ENCODE measurements around the gene GPR18.

The GPR18 gene

DNA sequence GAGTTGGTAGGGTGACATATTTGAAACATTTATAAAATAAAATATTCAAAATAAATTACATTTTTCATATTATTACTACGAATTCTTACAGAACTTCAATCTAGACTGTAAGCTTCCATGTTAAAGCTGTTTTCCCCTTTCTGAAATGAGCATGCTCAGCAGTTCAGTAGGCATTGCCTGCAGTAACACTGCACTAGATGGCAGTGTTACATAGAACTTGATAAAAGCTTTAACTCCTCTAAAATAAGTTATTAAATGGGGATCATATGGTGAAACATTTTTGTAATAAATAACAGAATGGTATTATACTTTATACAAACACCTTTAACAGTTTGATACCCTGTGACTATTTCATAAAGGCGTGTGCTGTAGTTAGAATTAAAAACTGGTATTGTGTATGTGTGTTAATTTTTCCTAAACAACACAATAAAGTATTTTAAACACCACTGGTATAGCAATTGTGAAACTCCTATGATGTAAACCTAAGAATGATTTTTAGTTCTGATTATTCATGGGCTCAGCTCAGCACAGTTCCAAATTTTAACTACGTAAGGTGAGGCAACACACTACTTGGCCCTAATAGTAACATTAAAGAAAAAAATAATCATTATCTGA lies 11.6 kb upstream of the GPR18 start:
- no peak overlapping the region for H3K4me3 ChIP-seq (ENCODE audit: low read depth, low read length)
- no peak for DNase-seq (ENCODE audit: low read depth, low spot score)
- ChIA-PET CTCF (interaction anchor here (0.6 to 24.4 kb wide), 68 partner anchors 10 to 329 kb away, joined by 3 to 1002 read pairs (median 6); partner anchors contain the start of genes GPR18, TM9SF2 and UBAC2), POLR2A (interaction anchor here (1.0 kb wide), 1 partner anchor 69 kb away, joined by 3 read pairs; the partner anchor contains the start of gene UBAC2)
- TF ChIP-seq, protein P1, sequence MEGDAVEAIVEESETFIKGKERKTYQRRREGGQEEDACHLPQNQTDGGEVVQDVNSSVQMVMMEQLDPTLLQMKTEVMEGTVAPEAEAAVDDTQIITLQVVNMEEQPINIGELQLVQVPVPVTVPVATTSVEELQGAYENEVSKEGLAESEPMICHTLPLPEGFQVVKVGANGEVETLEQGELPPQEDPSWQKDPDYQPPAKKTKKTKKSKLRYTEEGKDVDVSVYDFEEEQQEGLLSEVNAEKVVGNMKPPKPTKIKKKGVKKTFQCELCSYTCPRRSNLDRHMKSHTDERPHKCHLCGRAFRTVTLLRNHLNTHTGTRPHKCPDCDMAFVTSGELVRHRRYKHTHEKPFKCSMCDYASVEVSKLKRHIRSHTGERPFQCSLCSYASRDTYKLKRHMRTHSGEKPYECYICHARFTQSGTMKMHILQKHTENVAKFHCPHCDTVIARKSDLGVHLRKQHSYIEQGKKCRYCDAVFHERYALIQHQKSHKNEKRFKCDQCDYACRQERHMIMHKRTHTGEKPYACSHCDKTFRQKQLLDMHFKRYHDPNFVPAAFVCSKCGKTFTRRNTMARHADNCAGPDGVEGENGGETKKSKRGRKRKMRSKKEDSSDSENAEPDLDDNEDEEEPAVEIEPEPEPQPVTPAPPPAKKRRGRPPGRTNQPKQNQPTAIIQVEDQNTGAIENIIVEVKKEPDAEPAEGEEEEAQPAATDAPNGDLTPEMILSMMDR (IDR thresholded peaks at IDR 0.05; ENCODE audit: insufficient read depth, low read length, missing control alignments): peak; percentile 69

DNA sequence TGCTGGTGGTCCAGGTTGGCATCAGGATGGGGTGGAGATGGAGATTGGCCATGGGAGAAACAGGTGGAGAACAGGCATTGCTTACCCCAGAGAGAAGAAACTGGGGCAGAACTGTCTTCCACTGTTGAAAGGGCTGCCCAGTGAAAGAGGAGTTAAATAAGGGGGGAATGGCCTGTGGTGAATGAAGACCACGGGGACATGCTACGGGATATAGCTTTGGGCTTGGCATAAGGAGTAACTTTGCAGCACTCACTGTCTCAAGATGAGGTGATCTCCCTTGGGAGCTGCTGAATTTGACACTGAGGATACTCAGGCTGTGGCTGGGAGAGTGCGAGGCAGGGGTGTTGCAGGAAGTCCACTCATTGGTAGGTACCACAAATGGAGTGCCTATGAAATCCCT lies 10.6 kb upstream of the GPR18 start:
- H3K4me3 ChIP-seq (ENCODE audit: low read depth, low read length): no peak overlapping the region
- TF ChIP-seq, protein P1 (IDR thresholded peaks at IDR 0.05; ENCODE audit: insufficient read depth, low read length, missing control alignments): no peak
- CTCF ChIA-PET: interaction anchor here (0.6 to 24.4 kb wide), 43 partner anchors 9 to 277 kb away, joined by 3 to 1002 read pairs (median 6); partner anchors contain the start of genes GPR18, TM9SF2 and UBAC2
- DNase-seq (ENCODE audit: low read depth, low spot score): no peak
- POLR2A ChIA-PET: no interaction called here

DNA sequence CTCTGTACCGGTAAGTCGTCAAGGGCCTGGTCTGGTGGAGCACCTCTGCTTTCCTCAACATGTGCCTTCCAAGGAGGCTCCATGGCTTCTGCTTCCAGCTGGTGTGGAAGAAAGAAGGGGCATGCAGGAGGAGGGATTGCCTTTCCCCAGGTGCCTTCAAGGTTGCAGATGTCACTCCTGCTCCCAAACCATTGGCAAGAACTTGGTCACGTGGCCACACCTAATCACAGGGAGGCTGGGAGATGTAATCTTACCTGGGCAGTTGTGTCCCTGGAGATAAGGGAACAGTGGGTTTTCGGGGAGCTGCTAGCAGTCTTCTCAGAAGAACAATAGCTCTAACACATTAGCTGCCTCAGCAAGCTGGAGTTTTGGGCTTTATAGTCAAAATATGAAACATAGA lies 9.7 kb upstream of the GPR18 start:
- no peak overlapping the region for H3K4me3 ChIP-seq (ENCODE audit: low read depth, low read length)
- no peak for DNase-seq (ENCODE audit: low read depth, low spot score)
- ChIA-PET CTCF (interaction anchor here (0.6 to 24.4 kb wide), 22 partner anchors 7 to 278 kb away, joined by 3 to 1002 read pairs (median 4); partner anchors contain the start of genes GPR18 and UBAC2), POLR2A (no interaction called here)
- TF ChIP-seq, protein P1 (IDR thresholded peaks at IDR 0.05; ENCODE audit: insufficient read depth, low read length, missing control alignments): no peak

DNA sequence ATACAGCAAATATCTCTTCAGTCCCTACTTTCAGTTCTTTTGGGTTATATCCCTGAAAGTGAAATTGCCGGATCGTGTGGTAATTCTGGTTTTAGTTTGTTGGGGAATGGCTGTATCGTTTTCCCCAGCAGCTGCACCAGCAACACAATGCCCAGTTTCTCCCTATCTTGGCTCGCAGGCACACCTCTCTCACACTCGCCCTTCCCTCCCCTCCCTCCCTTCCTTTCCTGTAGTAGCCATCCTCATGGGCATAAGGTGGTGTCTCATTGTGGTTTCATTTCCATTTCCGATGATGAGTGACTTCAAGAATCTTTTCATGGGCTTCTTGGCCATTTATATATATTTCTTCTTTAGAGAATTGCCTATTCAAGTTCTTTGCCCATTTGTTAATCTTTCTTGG lies 8.6 kb upstream of the GPR18 start:
- ChIA-PET CTCF (interaction anchor here (0.8 to 24.4 kb wide), 21 partner anchors 8 to 239 kb away, joined by 3 to 1002 read pairs (median 4); partner anchors contain the start of genes GPR18 and UBAC2), POLR2A (no interaction called here)
- DNase-seq (ENCODE audit: low read depth, low spot score): no peak
- no peak overlapping the region for H3K4me3 ChIP-seq (ENCODE audit: low read depth, low read length)
- TF ChIP-seq, protein P1 (IDR thresholded peaks at IDR 0.05; ENCODE audit: insufficient read depth, low read length, missing control alignments): no peak

DNA sequence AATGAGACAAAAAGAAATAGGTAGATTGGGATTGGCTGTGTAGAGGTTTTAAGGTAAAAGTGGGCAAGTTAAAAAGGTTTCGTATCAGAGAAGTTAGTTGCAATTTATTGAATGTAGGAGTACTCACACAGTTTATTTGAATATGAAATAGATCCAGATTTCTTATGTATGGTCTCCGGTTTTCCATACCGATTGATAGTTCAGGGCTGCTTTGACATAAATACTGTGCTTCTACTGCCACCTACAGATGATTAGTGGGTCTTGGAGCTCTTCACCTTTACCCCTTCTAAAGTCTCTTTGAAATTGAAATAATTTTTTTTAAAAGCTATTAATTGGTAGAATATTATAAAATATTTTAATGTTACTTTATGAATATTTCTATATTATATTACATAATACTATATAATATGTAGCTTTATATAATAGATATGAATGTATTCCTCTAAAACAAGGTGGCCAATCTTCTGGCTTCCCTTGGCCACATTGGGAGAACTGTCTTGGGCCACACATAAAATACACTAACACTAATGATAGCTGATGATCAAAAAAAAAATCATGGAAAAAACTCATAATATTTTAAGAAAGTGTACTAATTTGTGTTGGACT lies 7.7 kb upstream of the GPR18 start:
- CTCF ChIA-PET: interaction anchor here (0.6 to 24.4 kb wide), 43 partner anchors 9 to 423 kb away, joined by 3 to 1002 read pairs (median 4); partner anchors contain the start of genes GPR18, TM9SF2 and UBAC2
- POLR2A ChIA-PET: no interaction called here
- no peak for DNase-seq (ENCODE audit: low read depth, low spot score)
- no peak overlapping the region for H3K4me3 ChIP-seq (ENCODE audit: low read depth, low read length)
- TF ChIP-seq, protein P1 (IDR thresholded peaks at IDR 0.05; ENCODE audit: insufficient read depth, low read length, missing control alignments): peak; percentile 37

DNA sequence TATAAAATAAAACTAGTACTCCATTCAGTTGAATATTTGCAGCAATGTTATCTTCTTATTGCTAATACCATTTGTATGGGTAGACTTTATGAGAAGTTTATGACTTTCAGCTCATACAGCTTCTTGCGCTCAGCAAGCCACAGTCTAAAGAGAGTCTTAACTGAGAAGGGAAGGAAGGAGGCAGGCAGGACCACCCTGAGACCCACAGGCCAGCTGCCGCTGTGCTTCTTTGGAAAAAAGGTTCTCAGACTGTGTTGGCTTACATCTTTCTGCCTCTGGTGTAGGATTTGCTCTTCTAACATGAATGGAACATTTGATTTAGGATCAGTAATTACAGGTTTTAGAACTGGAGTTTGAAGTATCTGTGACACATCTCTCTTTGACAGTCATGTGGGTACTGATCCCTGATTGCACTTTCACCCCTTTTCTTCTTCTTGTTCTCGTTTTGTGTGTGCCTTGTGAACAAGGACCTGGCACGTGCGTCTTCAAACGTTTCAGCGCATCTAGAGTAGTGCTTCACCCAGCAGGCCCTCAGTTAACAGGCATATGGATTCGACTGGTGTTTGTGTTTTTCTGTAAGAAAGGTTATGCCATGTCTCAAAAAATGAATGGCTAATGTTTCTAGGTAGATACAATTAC lies 7.1 kb upstream of the GPR18 start:
- ChIA-PET CTCF (interaction anchor here (0.7 to 24.4 kb wide), 34 partner anchors 9 to 422 kb away, joined by 3 to 1002 read pairs (median 4); partner anchors contain the start of genes GPR18, TM9SF2 and UBAC2), POLR2A (no interaction called here)
- no peak for DNase-seq (ENCODE audit: low read depth, low spot score)
- no peak overlapping the region for H3K4me3 ChIP-seq (ENCODE audit: low read depth, low read length)
- TF ChIP-seq, protein P1 (IDR thresholded peaks at IDR 0.05; ENCODE audit: insufficient read depth, low read length, missing control alignments): no peak

All from AG04449 (cell line).